ENCODE data around the gene PUS7.
"Not testable (repeated sequence)": the region's sequence is repeated elsewhere in the genome, so short reads cannot be mapped to it uniquely, and the experiment has no call there.

Gene PUS7

GRCh38 chr7:105493923-105494315 is 28.2 kb downstream of the PUS7 start:
- no peak for DNase-seq

GRCh38 chr7:105493196-105493922 is 28.7 kb downstream of the PUS7 start:
- DNase-seq: no peak

- no peak for DNase-seq
These were observed 32.7 kb downstream of the PUS7 start for GRCh38 chr7:105489409-105489808.

GRCh38 chr7:105487579-105488571 is 34.2 kb downstream of the PUS7 start:
- peak; percentile 37 for DNase-seq

- DNase-seq: no peak
These were observed 41.1 kb downstream of the PUS7 start for GRCh38 chr7:105480931-105481330.

- no peak for DNase-seq
These were observed 43.5 kb downstream of the PUS7 start for GRCh38 chr7:105478606-105479005.

- no peak for DNase-seq
These were observed 44.2 kb downstream of the PUS7 start for GRCh38 chr7:105477908-105478307.

GRCh38 chr7:105474045-105474444 is 48.0 kb downstream of the PUS7 start:
- DNase-seq: no peak

GRCh38 chr7:105473163-105473562 is 48.9 kb downstream of the PUS7 start:
- no peak for DNase-seq

GRCh38 chr7:105470846-105471245 is 51.2 kb downstream of the PUS7 start:
- no peak for DNase-seq

- DNase-seq: no peak
These were observed 52.0 kb downstream of the PUS7 start for GRCh38 chr7:105470090-105470489.

GRCh38 chr7:105462765-105463420 is 59.2 kb downstream of the PUS7 start:
- no peak for DNase-seq

GRCh38 chr7:105461518-105461917 is 60.6 kb downstream of the PUS7 start:
- DNase-seq: no peak

GRCh38 chr7:105457619-105458225 is 64.3 kb downstream of the PUS7 start:
- no peak for DNase-seq

GRCh38 chr7:105454921-105455320 is 67.2 kb downstream of the PUS7 start:
- DNase-seq: no peak

- DNase-seq: no peak
These were observed 67.8 kb downstream of the PUS7 start for GRCh38 chr7:105454095-105454747.

GRCh38 chr7:105452085-105452484 is 70.0 kb downstream of the PUS7 start:
- no peak for DNase-seq

- DNase-seq: not testable (repeated sequence)
These were observed 71.2 kb downstream of the PUS7 start for GRCh38 chr7:105450870-105451269.

GRCh38 chr7:105450177-105450861 is 71.8 kb downstream of the PUS7 start:
- DNase-seq: no peak

GRCh38 chr7:105448181-105448580 is 73.9 kb downstream of the PUS7 start:
- no peak for DNase-seq

GRCh38 chr7:105444342-105444987 is 77.6 kb downstream of the PUS7 start:
- no peak for DNase-seq

Data from hematopoietic multipotent progenitor cell treated with erythropoietin and hydrocortisone succinate and interleukin-3 and kit ligand, for 8 days (in vitro differentiated cells).